Neuronal stem cell (in vitro differentiated cells): ENCODE data around the gene NRBP1. TPM values are rescaled to one million over a fixed set of nuclear protein-coding genes. Genes with fewer than 3 reads are reported as not detected.

Experiments used
- DNase-seq: peaks from one replicate; pipeline ENCODE4 v3.0.0-alpha.2; 2013; ENCODE audit warnings: low spot score
- H2AFZ ChIP-seq: one replicate; pipeline ENCODE4 v1.6.1; 2013; ENCODE audit warnings: mild to moderate bottlenecking, low read length, inconsistent platforms
- H2AK5ac ChIP-seq: 2 replicates; pipeline ENCODE4 v1.6.1; 2013; ENCODE audit warnings: low read depth, mild to moderate bottlenecking, inconsistent platforms, low read length, moderate library complexity, mixed read lengths
- H2BK120ac ChIP-seq: 2 replicates; pipeline ENCODE4 v1.6.1; 2013; ENCODE audit warnings: low read depth, mild to moderate bottlenecking, inconsistent platforms, low read length, moderate library complexity, mixed read lengths
- H2BK12ac ChIP-seq: one replicate; pipeline ENCODE4 v1.6.1; 2013; ENCODE audit warnings: low read length, inconsistent platforms
- H2BK15ac ChIP-seq: 2 replicates; pipeline ENCODE4 v1.6.1; 2013; ENCODE audit warnings: mild to moderate bottlenecking, low read length, inconsistent platforms, mixed read lengths
- H2BK5ac ChIP-seq: one replicate; pipeline ENCODE4 v1.6.1; 2013; ENCODE audit warnings: inconsistent platforms, mild to moderate bottlenecking, low read length, moderate library complexity
- H3K14ac ChIP-seq: one replicate; pipeline ENCODE4 v1.6.1; 2013; ENCODE audit warnings: low read length, inconsistent platforms
- H3K18ac ChIP-seq: 2 replicates; pipeline ENCODE4 v1.6.1; 2013; ENCODE audit warnings: low read length, inconsistent platforms
- H3K23ac ChIP-seq: 2 replicates; pipeline ENCODE4 v1.6.1; 2013; ENCODE audit warnings: low read depth, mild to moderate bottlenecking, mixed read lengths, low read length, inconsistent platforms; ENCODE audit not compliant: poor library complexity
- H3K27ac ChIP-seq: replicated peaks from 3 replicates; pipeline ENCODE4 v1.5.1; 2013; ENCODE audit warnings: low read length, inconsistent platforms
- H3K27me3 ChIP-seq, 3 experiments: 2 replicates each; pipeline ENCODE4 v1.6.1; 2013; ENCODE audit warnings: low read length in 3 of 3, mild to moderate bottlenecking in 2 of 3, inconsistent platforms in 1 of 3, low read depth in 1 of 3, mixed read lengths in 1 of 3, moderate library complexity in 1 of 3; ENCODE audit not compliant: control insufficient read depth in 3 of 3, insufficient read depth in 3 of 3
- H3K36me3 ChIP-seq, 2 donors: replicated peaks in 1 of 2; 2 replicates each; pipeline ENCODE4 v1.6.1; 2013; ENCODE audit warnings: low read length in 2 of 2; ENCODE audit not compliant: control insufficient read depth in 2 of 2, insufficient read depth in 2 of 2
- H3K4ac ChIP-seq: 2 replicates; pipeline ENCODE4 v1.6.1; 2013; ENCODE audit warnings: inconsistent platforms, mild to moderate bottlenecking, low read length, moderate library complexity
- H3K4me1 ChIP-seq, 2 donors: 1 replicate in 1 of 2; 2 replicates in 1 of 2; pipeline ENCODE4 v1.6.1; 2013; ENCODE audit warnings: low read length in 2 of 2, low read depth in 1 of 2; ENCODE audit not compliant: control insufficient read depth in 2 of 2, insufficient read depth in 1 of 2
- H3K4me2 ChIP-seq: one replicate; pipeline ENCODE4 v1.6.1; 2013; ENCODE audit warnings: mild to moderate bottlenecking, low read length, inconsistent platforms; ENCODE audit not compliant: insufficient read depth, poor library complexity, severe bottlenecking
- H3K4me3 ChIP-seq, 2 donors: 2 replicates each; pipeline ENCODE4 v1.5.1; 2013; ENCODE audit warnings: low read length in 2 of 2, mild to moderate bottlenecking in 2 of 2, inconsistent platforms in 1 of 2, moderate library complexity in 1 of 2
- H3K79me1 ChIP-seq: one replicate; pipeline ENCODE4 v1.6.1; 2013; ENCODE audit warnings: low read depth, mild to moderate bottlenecking, inconsistent platforms, low read length, moderate library complexity
- H3K9ac ChIP-seq: one replicate; pipeline ENCODE4 v1.6.1; 2013; ENCODE audit warnings: mild to moderate bottlenecking, low read depth, low read length, inconsistent platforms; ENCODE audit not compliant: poor library complexity
- H3K9me3 ChIP-seq, 2 donors: replicated peaks in 1 of 2; 2 replicates each; pipeline versions ENCODE3 to v1.6.1; 2013; ENCODE audit warnings: low read length in 2 of 2, mild to moderate bottlenecking in 2 of 2, inconsistent platforms in 1 of 2, low read depth in 1 of 2, mixed read lengths in 1 of 2, moderate library complexity in 1 of 2; ENCODE audit not compliant: control insufficient read depth in 2 of 2, insufficient read depth in 1 of 2
- H4K8ac ChIP-seq: one replicate; pipeline ENCODE4 v1.6.1; 2013; ENCODE audit warnings: low read depth, mild to moderate bottlenecking, inconsistent platforms, low read length, moderate library complexity
- H4K91ac ChIP-seq: one replicate; pipeline ENCODE4 v1.6.1; 2013; ENCODE audit warnings: low read length, low read depth, mild to moderate bottlenecking, inconsistent platforms; ENCODE audit not compliant: poor library complexity
- WGBS, 2 donors: extraction: QIAGEN DNeasy Blood & Tissue Kit; methylation state at CpG; one replicate each; pipeline ENCODE4 v1.1.7; 2013; ENCODE audit warnings: missing lambda C conversion rate in 2 of 2, mixed read lengths in 1 of 2; ENCODE audit not compliant: insufficient read length in 2 of 2, insufficient replicate concordance in 1 of 2; ENCODE audit errors: extremely low coverage in 2 of 2; 5-methylcytosine and 5-hydroxymethylcytosine counted together
- polyA plus RNA-seq, 2 experiments: library from polyadenylated mRNA; stranded (reverse); fragments of 200-250 nt; gene quantifications; one replicate each; pipeline ENCODE4 v1.2.3, GENCODE V29; 2013

The NRBP1 gene
- 62.2 TPM for polyA plus RNA-seq (2013, experiment 1 of 2)
- polyA plus RNA-seq (2013, experiment 2 of 2), result 63.3 TPM

DNA sequence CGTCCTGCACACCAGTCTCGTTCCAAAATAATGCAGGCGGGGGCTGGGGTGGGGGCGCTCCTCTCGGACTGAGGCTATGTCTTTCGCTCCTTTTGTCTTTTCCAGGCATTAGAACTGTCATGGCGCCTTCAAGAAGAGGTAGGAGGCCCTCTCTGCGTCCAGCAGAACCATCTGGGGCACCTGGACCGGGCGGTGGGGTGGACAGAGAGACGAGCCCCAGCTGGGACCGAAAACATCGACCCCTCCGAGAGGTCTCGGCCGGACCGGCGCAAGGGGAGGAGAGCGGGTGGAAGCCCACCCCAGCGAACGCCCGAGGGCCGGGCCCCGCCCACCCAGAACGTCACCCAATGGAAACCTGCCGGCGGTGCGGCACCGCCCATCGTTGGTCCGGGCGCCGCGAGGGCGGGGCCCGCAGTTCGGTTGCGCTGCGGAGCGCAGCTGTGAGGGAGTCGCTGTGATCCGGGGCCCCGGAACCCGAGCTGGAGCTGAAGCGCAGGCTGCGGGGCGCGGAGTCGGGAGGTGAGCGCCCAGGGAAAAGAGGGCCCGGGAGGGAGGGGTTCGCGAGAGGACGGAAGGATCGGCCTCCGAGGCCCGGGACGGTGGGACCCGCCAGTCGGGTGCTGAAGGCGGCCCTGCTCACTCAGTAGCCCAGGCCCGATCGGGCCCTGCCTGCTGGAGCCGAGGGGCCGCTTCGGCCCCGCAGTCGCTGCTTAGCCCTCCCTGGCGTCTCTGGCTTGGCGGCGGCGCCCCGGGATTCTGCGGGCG lies at the start of gene NRBP1:
NRBP1 (plus strand) TSS at position 419 of the 765 bp plus-strand sequence. CDS start 4,643 bp downstream, outside the sequence.
- Histone ChIP-seq H2AK5ac (no peak within 1 kb of the TSS), H3K4me3 (peak within 1 kb of the TSS; percentile 98), H3K79me1 (no peaks in the 10 kb centered on the region), H3K18ac (peak within 1 kb of the TSS; percentile 99), H2BK15ac (peak within 1 kb of the TSS; percentile 37), H3K36me3 (peaks cover 4 to 22% of the 10 kb centered on the region in 2 donors), H2BK120ac (peak within 1 kb of the TSS; percentile 57), H3K14ac (peak within 1 kb of the TSS; percentile 75), H3K4me1 (peaks cover 2 to 3% of the 10 kb centered on the region in 2 donors), H3K4me2 (peak within 1 kb of the TSS; percentile 71), H2AFZ (peak within 1 kb of the TSS; percentile 93), H3K27me3 (no peaks in the 10 kb centered on the region), H2BK5ac (peak within 1 kb of the TSS; percentile 91), H3K4ac (no peak within 1 kb of the TSS), H4K91ac (no peak within 1 kb of the TSS), H3K9me3 (no peaks in the 10 kb centered on the region), H3K27ac (peak within 1 kb of the TSS; percentile 94), H3K23ac (peak within 1 kb of the TSS; percentile 96), H2BK12ac (no peak within 1 kb of the TSS), H3K9ac (peak within 1 kb of the TSS; percentile 87), H4K8ac (no peak within 1 kb of the TSS)
- no CpG with 5 or more reads among the region's 75 CpGs for WGBS, 2 donors
- peak; percentile 94 for DNase-seq

DNA sequence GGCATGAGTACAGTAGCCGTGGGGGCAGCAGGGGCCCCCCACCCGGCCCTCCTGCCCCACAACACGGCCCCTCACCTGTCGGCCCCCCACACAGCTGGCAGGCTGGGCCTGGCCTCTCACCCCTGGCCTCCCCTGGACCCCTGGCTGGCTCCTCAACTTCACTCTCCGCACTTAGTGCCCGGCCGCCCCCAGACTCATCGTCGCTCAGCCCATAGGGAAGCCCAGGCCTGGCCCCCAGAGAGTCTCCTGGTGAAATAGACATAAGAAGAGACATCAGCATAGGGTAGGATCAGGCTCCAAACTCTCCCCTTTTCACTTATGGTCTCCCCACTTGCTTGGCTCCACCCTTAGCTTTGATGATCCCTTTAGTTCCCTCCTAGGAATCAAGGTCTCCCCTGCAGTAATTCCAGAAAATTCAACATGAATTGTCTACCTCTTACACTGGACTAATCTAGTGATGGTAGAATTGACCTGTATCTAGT lies 49.6 kb upstream of the NRBP1 start:
- peak overlapping the region; percentile 22 for H2BK120ac ChIP-seq
- H3K9ac ChIP-seq, result peak overlapping the region; percentile 74
- H3K36me3 ChIP-seq, result peaks cover 58 to 83% of the 10 kb centered on the region in 2 donors
- peak overlapping the region; percentile 57 for H4K8ac ChIP-seq
- DNase-seq, result no peak
- H3K23ac ChIP-seq, result no peak overlapping the region
- H3K79me1 ChIP-seq, result peaks cover 14% of the 10 kb centered on the region
- H2BK15ac ChIP-seq, result no peak overlapping the region
- no peak overlapping the region for H3K14ac ChIP-seq
- peak overlapping the region in 1 of 2 donors; percentile 67 for H3K4me3 ChIP-seq
- no peak overlapping the region for H3K4ac ChIP-seq
- H3K4me2 ChIP-seq, result no peak overlapping the region
- H3K18ac ChIP-seq, result no peak overlapping the region
- H3K9me3 ChIP-seq, result no peaks in the 10 kb centered on the region
- H2AK5ac ChIP-seq, result no peak overlapping the region
- H2AFZ ChIP-seq, result no peak overlapping the region
- no peak overlapping the region for H2BK5ac ChIP-seq
- no CpG with 5 or more reads among the region's 9 CpGs for WGBS, 2 donors
- H3K27me3 ChIP-seq, result no peaks in the 10 kb centered on the region
- H3K27ac ChIP-seq, result no peak overlapping the region
- peaks cover 6 to 11% of the 10 kb centered on the region in 2 donors for H3K4me1 ChIP-seq
- no peak overlapping the region for H4K91ac ChIP-seq
- no peak overlapping the region for H2BK12ac ChIP-seq

DNA sequence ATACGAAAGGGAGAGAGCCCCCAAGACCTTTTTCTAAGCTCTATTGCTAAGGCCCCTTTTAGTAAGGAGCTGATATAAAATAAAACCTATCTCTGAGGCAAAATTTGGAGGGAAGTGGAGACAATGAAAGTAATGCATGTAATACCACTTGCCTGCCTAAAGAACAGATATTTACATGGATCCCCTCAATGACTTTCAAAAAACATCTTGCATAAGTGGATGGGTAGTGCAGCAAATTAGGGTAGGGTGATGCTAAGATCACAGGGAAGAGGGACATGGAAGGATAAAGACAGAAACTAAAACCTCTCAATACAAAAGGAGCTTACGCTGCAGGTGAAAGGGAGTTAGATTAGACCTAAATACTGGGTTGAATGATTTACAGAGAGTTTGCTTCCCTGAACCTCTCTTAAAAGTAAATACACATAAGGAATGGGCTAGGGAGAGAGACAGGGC lies 49.0 kb upstream of the NRBP1 start:
- H3K4me3 ChIP-seq, result peak overlapping the region; percentile 67 to 93
- H3K4me1 ChIP-seq, result peaks cover 6 to 11% of the 10 kb centered on the region in 2 donors
- no peak overlapping the region for H3K18ac ChIP-seq
- H2BK15ac ChIP-seq, result no peak overlapping the region
- H4K91ac ChIP-seq, result no peak overlapping the region
- peaks cover 59 to 83% of the 10 kb centered on the region in 2 donors for H3K36me3 ChIP-seq
- H2AFZ ChIP-seq, result no peak overlapping the region
- no peak overlapping the region for H3K23ac ChIP-seq
- H2BK12ac ChIP-seq, result no peak overlapping the region
- H2BK120ac ChIP-seq, result no peak overlapping the region
- peaks cover 12% of the 10 kb centered on the region for H3K79me1 ChIP-seq
- no peak overlapping the region for H3K9ac ChIP-seq
- no peak for DNase-seq
- H4K8ac ChIP-seq, result no peak overlapping the region
- H2AK5ac ChIP-seq, result no peak overlapping the region
- H2BK5ac ChIP-seq, result no peak overlapping the region
- no peaks in the 10 kb centered on the region for H3K27me3 ChIP-seq
- H3K4ac ChIP-seq, result no peak overlapping the region
- peak overlapping the region; percentile 73 for H3K27ac ChIP-seq
- H3K9me3 ChIP-seq, result no peaks in the 10 kb centered on the region
- H3K4me2 ChIP-seq, result peak overlapping the region; percentile 77
- no peak overlapping the region for H3K14ac ChIP-seq
- no CpG with 5 or more reads among the region's 2 CpGs for WGBS, 2 donors
